Adrenal gland (tissue), 5 donors: ENCODE measurements around the gene ARHGAP25.

Source experiments
- POLR2A ChIP-seq, 2 donors: fragments of 450-650 bp; IDR thresholded peaks; one replicate each; pipeline ENCODE4 v1.6.1; 2017; ENCODE audit warnings: antibody characterized with exemption in 2 of 2, mild to moderate bottlenecking in 2 of 2, moderate library complexity in 1 of 2
- TF ChIP-seq, protein P1 (sequence below), 6 experiments: fragments of 450-650 bp in 4 of 6; fragments of 200-600 bp in 2 of 6; sonication (generic) in 1 of 6; IDR thresholded peaks; 1 replicate in 5 of 6; 2 replicates in 1 of 6; pipeline versions ENCODE4 v1.5.1 to v1.8.0; 2016 to 2021; ENCODE audit warnings: antibody characterized with exemption in 6 of 6, mild to moderate bottlenecking in 2 of 6, moderate library complexity in 1 of 6
- donor health status: DM: no; HTN: no; CAD: no.

DNA sequence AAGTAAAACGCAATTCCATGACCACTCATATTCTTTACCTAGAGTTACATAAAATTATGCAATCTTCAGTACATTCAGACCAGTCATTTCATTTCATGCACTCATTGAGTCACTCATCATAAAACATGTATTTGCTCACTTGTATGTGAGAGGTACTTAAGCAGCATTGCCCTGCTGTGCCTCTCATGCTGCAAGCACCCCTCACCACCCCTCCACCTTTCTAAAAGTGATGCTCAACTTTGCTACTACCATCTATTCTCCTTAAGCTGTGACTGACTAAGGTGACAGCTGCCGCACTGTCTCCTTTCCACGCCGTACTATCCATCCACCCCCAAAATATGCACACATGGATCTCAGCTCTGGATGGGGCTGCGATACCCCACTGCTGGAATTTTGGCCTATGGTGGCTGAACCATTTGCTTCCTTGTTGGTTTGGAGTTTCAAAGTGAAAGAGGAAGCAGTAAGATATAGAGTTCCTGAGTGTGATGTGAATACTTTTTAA lies 7.2 kb downstream of the ARHGAP25 start:
- no peak for TF ChIP-seq POLR2A (IDR thresholded peaks at IDR 0.05)
- TF ChIP-seq, protein P1, sequence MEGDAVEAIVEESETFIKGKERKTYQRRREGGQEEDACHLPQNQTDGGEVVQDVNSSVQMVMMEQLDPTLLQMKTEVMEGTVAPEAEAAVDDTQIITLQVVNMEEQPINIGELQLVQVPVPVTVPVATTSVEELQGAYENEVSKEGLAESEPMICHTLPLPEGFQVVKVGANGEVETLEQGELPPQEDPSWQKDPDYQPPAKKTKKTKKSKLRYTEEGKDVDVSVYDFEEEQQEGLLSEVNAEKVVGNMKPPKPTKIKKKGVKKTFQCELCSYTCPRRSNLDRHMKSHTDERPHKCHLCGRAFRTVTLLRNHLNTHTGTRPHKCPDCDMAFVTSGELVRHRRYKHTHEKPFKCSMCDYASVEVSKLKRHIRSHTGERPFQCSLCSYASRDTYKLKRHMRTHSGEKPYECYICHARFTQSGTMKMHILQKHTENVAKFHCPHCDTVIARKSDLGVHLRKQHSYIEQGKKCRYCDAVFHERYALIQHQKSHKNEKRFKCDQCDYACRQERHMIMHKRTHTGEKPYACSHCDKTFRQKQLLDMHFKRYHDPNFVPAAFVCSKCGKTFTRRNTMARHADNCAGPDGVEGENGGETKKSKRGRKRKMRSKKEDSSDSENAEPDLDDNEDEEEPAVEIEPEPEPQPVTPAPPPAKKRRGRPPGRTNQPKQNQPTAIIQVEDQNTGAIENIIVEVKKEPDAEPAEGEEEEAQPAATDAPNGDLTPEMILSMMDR (IDR thresholded peaks at IDR 0.05), result no peak
